IMR-90 (cell line): ENCODE data around the gene ZNF503. TPM values are rescaled to one million over a fixed set of nuclear protein-coding genes. Genes with fewer than 3 reads are reported as not detected.

Experiments used
- ATAC-seq: fragments of 200-7000 bp; cut with Tn5 transposase; 2 replicates; pipeline ENCODE4 v1.9.1; 2020; ENCODE audit warnings: low read depth, mild to moderate bottlenecking, moderate library complexity
- BruUV-seq: library from RNA; stranded (reverse); fragments of 400-500 nt; replicated peaks from 2 replicates; lab custom pipeline; 2021; lab: Mats Ljungman, UMichigan
- CTCF ChIA-PET: fragments of 300-600 bp; formaldehyde crosslinking; extraction: SDS; loops from one replicate; lab custom pipeline; 2021; ENCODE audit warnings: antibody characterized with exemption; lab: Yijun Ruan, JAX
- POLR2A ChIA-PET: fragments of 300-600 bp; sonication (Branson Sonifier 250); formaldehyde crosslinking; loops from one replicate; lab custom pipeline; 2022; ENCODE audit warnings: antibody characterized with exemption; ENCODE audit not compliant: unreplicated experiment; lab: Charles Lee
- DNase-seq: peaks from one replicate; pipeline ENCODE4 v3.0.0; 2013
- H2AFZ ChIP-seq: replicated peaks from 2 replicates; pipeline ENCODE3; 2013; ENCODE audit warnings: low read length, mild to moderate bottlenecking; ENCODE audit not compliant: poor library complexity
- H2AK5ac ChIP-seq: 2 replicates; pipeline ENCODE4 v1.6.1; 2013; ENCODE audit warnings: low read depth, low read length, inconsistent platforms
- H2AK9ac ChIP-seq: replicated peaks from 2 replicates; pipeline ENCODE3; 2013; ENCODE audit warnings: mild to moderate bottlenecking, low read depth, low read length, moderate library complexity; ENCODE audit not compliant: poor library complexity
- H2BK120ac ChIP-seq: 2 replicates; pipeline ENCODE4 v1.6.1; 2013; ENCODE audit warnings: low read depth, low read length, inconsistent platforms
- H2BK15ac ChIP-seq: 3 replicates; pipeline ENCODE4 v1.6.1; 2013; ENCODE audit warnings: low read depth, low read length, inconsistent platforms
- H2BK20ac ChIP-seq: 2 replicates; pipeline ENCODE4 v1.6.1; 2013; ENCODE audit warnings: low read depth, mild to moderate bottlenecking, inconsistent platforms, low read length, moderate library complexity
- H2BK5ac ChIP-seq: 2 replicates; pipeline ENCODE4 v1.6.1; 2013; ENCODE audit warnings: mild to moderate bottlenecking, low read depth, low read length, inconsistent platforms; ENCODE audit not compliant: poor library complexity, severe bottlenecking
- H3K14ac ChIP-seq: replicated peaks from 2 replicates; pipeline ENCODE4 v1.6.1; 2013; ENCODE audit warnings: low read depth, low read length, inconsistent platforms
- H3K18ac ChIP-seq: 2 replicates; pipeline ENCODE4 v1.6.1; 2013; ENCODE audit warnings: low read depth, low read length, control low read depth
- H3K23ac ChIP-seq: 2 replicates; pipeline ENCODE4 v1.6.1; 2013; ENCODE audit warnings: low read depth, low read length, inconsistent platforms
- H3K27ac ChIP-seq: 2 replicates; pipeline ENCODE4 v1.5.1; 2013; ENCODE audit warnings: mild to moderate bottlenecking, control low read depth, low read length; ENCODE audit not compliant: insufficient read depth
- H3K27me3 ChIP-seq: 2 replicates; pipeline ENCODE4 v1.6.1; 2013; ENCODE audit warnings: low read length; ENCODE audit not compliant: control insufficient read depth, insufficient read depth
- H3K36me3 ChIP-seq: 2 replicates; pipeline ENCODE4 v1.6.1; 2013; ENCODE audit warnings: low read length, mixed read lengths; ENCODE audit not compliant: control insufficient read depth, insufficient read depth
- H3K4ac ChIP-seq: 2 replicates; pipeline ENCODE4 v1.6.1; 2013; ENCODE audit warnings: low read depth, low read length, inconsistent platforms
- H3K4me1 ChIP-seq: 2 replicates; pipeline ENCODE4 v1.6.1; 2013; ENCODE audit warnings: low read length, mixed read lengths; ENCODE audit not compliant: control insufficient read depth, insufficient read depth
- H3K4me2 ChIP-seq: 2 replicates; pipeline ENCODE4 v1.6.1; 2013; ENCODE audit warnings: low read depth, mild to moderate bottlenecking, control low read depth, low read length, moderate library complexity
- H3K4me3 ChIP-seq: 2 replicates; pipeline ENCODE4 v1.5.1; 2013; ENCODE audit warnings: low read depth, mild to moderate bottlenecking, control low read depth, low read length, moderate library complexity; ENCODE audit not compliant: insufficient read depth
- H3K56ac ChIP-seq: 2 replicates; pipeline ENCODE4 v1.6.1; 2013; ENCODE audit warnings: low read length, inconsistent platforms; ENCODE audit not compliant: insufficient read depth; ENCODE audit errors: extremely low read depth
- H3K79me1 ChIP-seq, 2 experiments: 2 replicates each; pipeline ENCODE4 v1.6.1; 2013; ENCODE audit warnings: low read length in 2 of 2, inconsistent platforms in 1 of 2, low read depth in 1 of 2
- H3K9ac ChIP-seq: 2 replicates; pipeline ENCODE4 v1.6.1; 2013; ENCODE audit warnings: low read depth, low read length, control low read depth
- H3K9me1 ChIP-seq: 2 replicates; pipeline ENCODE4 v1.6.1; 2013; ENCODE audit warnings: low read length, inconsistent platforms; ENCODE audit not compliant: insufficient read depth
- H3K9me3 ChIP-seq: 2 replicates; pipeline ENCODE4 v1.6.1; 2013; ENCODE audit warnings: low read length; ENCODE audit not compliant: control insufficient read depth, insufficient read depth
- H4K20me1 ChIP-seq: 2 replicates; pipeline ENCODE4 v1.6.1; 2013; ENCODE audit warnings: low read length, inconsistent platforms; ENCODE audit not compliant: insufficient read depth
- H4K5ac ChIP-seq: 2 replicates; pipeline ENCODE4 v1.6.1; 2013; ENCODE audit warnings: mild to moderate bottlenecking, low read depth, low read length, control low read depth
- H4K8ac ChIP-seq, 2 experiments: 2 replicates each; pipeline ENCODE4 v1.6.1; 2013; ENCODE audit warnings: low read depth in 2 of 2, low read length in 2 of 2, control low read depth in 1 of 2, inconsistent platforms in 1 of 2
- H4K91ac ChIP-seq: 2 replicates; pipeline ENCODE4 v1.6.1; 2013; ENCODE audit warnings: low read depth, low read length, inconsistent platforms; ENCODE audit not compliant: insufficient read depth
- BHLHE40 ChIP-seq: fragments of 150-350 bp; IDR thresholded peaks from 2 replicates; pipeline ENCODE4 v1.6.1; 2016; ENCODE audit warnings: mild to moderate bottlenecking, low read depth, low read length
- CEBPB ChIP-seq: IDR thresholded peaks from 2 replicates; pipeline ENCODE4 v1.6.1; 2012; ENCODE audit warnings: low read depth, low read length, improper control_type of control experiment
- CTCF ChIP-seq: conservative IDR thresholded peaks from 2 replicates; pipeline ENCODE4 v1.5.1; 2012; ENCODE audit warnings: mild to moderate bottlenecking, low read depth, low read length, improper control_type of control experiment
- FOS ChIP-seq: fragments of 150-350 bp; IDR thresholded peaks from 2 replicates; pipeline ENCODE4 v1.6.1; 2016; ENCODE audit warnings: low read depth, low read length
- MAFK ChIP-seq: IDR thresholded peaks from 2 replicates; pipeline ENCODE4 v1.6.1; 2012; ENCODE audit warnings: low read depth, low read length, improper control_type of control experiment
- MAZ ChIP-seq: IDR thresholded peaks from 2 replicates; pipeline ENCODE4 v1.6.1; 2012; ENCODE audit warnings: low read depth, mild to moderate bottlenecking, low read length, improper control_type of control experiment, moderate library complexity, borderline replicate concordance
- MXI1 ChIP-seq: IDR thresholded peaks from 2 replicates; pipeline ENCODE4 v1.6.1; 2012; ENCODE audit warnings: low read depth, mild to moderate bottlenecking, low read length, moderate library complexity, borderline replicate concordance
- NFE2L2 ChIP-seq: fragments of 150-350 bp; IDR thresholded peaks from 2 replicates; pipeline ENCODE4 v1.6.1; 2016; ENCODE audit warnings: low read depth, mild to moderate bottlenecking, low read length
- POLR2A ChIP-seq: IDR thresholded peaks from 2 replicates; pipeline ENCODE4 v1.6.1; 2012; ENCODE audit warnings: mild to moderate bottlenecking, low read depth, low read length
- RAD21 ChIP-seq: IDR thresholded peaks from 2 replicates; pipeline ENCODE4 v1.6.1; 2012; ENCODE audit warnings: low read length, improper control_type of control experiment
- RCOR1 ChIP-seq: IDR thresholded peaks from 2 replicates; pipeline ENCODE4 v1.6.1; 2012; ENCODE audit warnings: mild to moderate bottlenecking, low read length, improper control_type of control experiment; ENCODE audit not compliant: insufficient replicate concordance
- RFX5 ChIP-seq: IDR thresholded peaks from 2 replicates; pipeline ENCODE4 v1.8.0; 2012; ENCODE audit warnings: low read depth, mild to moderate bottlenecking, low read length, moderate library complexity
- USF2 ChIP-seq: fragments of 150-350 bp; IDR thresholded peaks from 2 replicates; pipeline ENCODE4 v1.6.1; 2017; ENCODE audit warnings: mild to moderate bottlenecking, antibody characterized with exemption, low read length, low read depth
- WGBS, 2 experiments: methylation state at CpG; one replicate each; pipeline versions ENCODE4 v1.1.5 to v1.1.7; 2013; ENCODE audit warnings: missing lambda C conversion rate in 2 of 2; ENCODE audit not compliant: insufficient read length in 1 of 2; ENCODE audit errors: extremely low coverage in 2 of 2; 5-methylcytosine and 5-hydroxymethylcytosine counted together
- dilution Hi-C: fragments of 300-500 bp; cut with HindIII; formaldehyde crosslinking; loops from one replicate; pipeline ENCODE4 v1.14.3; 2018; ENCODE audit warnings: low sequenced_read_pairs; ENCODE audit not compliant: unreplicated experiment
- in situ Hi-C: fragments of 300-500 bp; cut with MboI; formaldehyde crosslinking; loops from 3 replicates; pipeline ENCODE4 v1.14.3; 2019; ENCODE audit warnings: low sequenced_read_pairs, inconsistent platforms, mixed read lengths
- intact Hi-C: fragments of 100-400 bp; cut with micrococcal nuclease; formaldehyde crosslinking; loops from 2 replicates; pipeline ENCODE4 v1.10.0; 2022
- polyA plus RNA-seq, 3 experiments: library from polyadenylated mRNA; depleted of rRNA; stranded (reverse); fragments of >200 nt; gene quantifications; 2 replicates each; pipeline ENCODE4 v1.2.3, GENCODE V29; 2012; ENCODE audit warnings: low replicate concordance in 1 of 3
- total RNA-seq: library from RNA; depleted of rRNA; stranded (reverse); fragments of >200 nt; gene quantifications from 2 replicates; pipeline ENCODE4 v1.2.3, GENCODE V29; 2012

Gene ZNF503
- total and polyA plus RNA-seq, 2 of the 4 experiments (the other 2 are of a cell fraction) = 0.36 to 5.8 TPM

- BruUV-seq = no TSS peak
Measured at GRCh38 chr10:75388082-75388481, 13.5 kb downstream of the ZNF503 start.

More at GRCh38 chr10:75388082-75388481, 13.5 kb downstream of the ZNF503 start:
- intact Hi-C loops = no loop called here
- peaks cover 2% of the 10 kb centered on the region for H3K9me1 ChIP-seq
- H3K4ac ChIP-seq = no peak overlapping the region
- no peak overlapping the region for H3K4me3 ChIP-seq
- H3K36me3 ChIP-seq = no peaks in the 10 kb centered on the region; the same call in 1 of the 2 replicates
- no peak overlapping the region for H2AK9ac ChIP-seq
- TF ChIP-seq RCOR1 = no peak
- no peak for TF ChIP-seq NFE2L2
- TF ChIP-seq RFX5 = no peak
- TF ChIP-seq POLR2A = no peak
- TF ChIP-seq FOS = no peak
- no peak for TF ChIP-seq RAD21
- no peak for TF ChIP-seq BHLHE40
- no peak for TF ChIP-seq MAFK
- no peak for TF ChIP-seq USF2
- TF ChIP-seq CTCF = no peak
- no peak for TF ChIP-seq CEBPB
- TF ChIP-seq MAZ = no peak
- TF ChIP-seq MXI1 = no peak
- no peak overlapping the region for H3K9ac ChIP-seq
- WGBS, 2 experiments = no CpG with 5 or more reads among the region's 3 CpGs
- DNase-seq (no peak), ATAC-seq (no peak)
- no peak overlapping the region for H4K8ac ChIP-seq
- H3K27ac ChIP-seq = no peak overlapping the region
- H3K79me1 ChIP-seq = no peaks in the 10 kb centered on the region; a peak in 1 of 4 replicates
- H3K14ac ChIP-seq = no peak overlapping the region
- in situ Hi-C loops = no loop called here
- POLR2A ChIA-PET = no interaction called here
- no peak overlapping the region for H3K56ac ChIP-seq
- H2AK5ac ChIP-seq = no peak overlapping the region
- H4K91ac ChIP-seq = no peak overlapping the region
- no peak overlapping the region for H2AFZ ChIP-seq
- H2BK15ac ChIP-seq = no peak overlapping the region
- dilution Hi-C loops = no loop called here
- H3K23ac ChIP-seq = no peak overlapping the region
- H4K20me1 ChIP-seq = no peaks in the 10 kb centered on the region
- CTCF ChIA-PET = interaction anchor here (0.6 kb wide), 1 partner anchor 1609 kb away, joined by 3 read pairs; no protein-coding TSS in a partner anchor
- H3K18ac ChIP-seq = no peak overlapping the region
- no peak overlapping the region for H2BK20ac ChIP-seq
- H4K5ac ChIP-seq = no peak overlapping the region
- H2BK5ac ChIP-seq = no peak overlapping the region
- H3K27me3 ChIP-seq = no peaks in the 10 kb centered on the region
- H3K4me2 ChIP-seq = no peak overlapping the region
- H3K4me1 ChIP-seq = no peaks in the 10 kb centered on the region
- H2BK120ac ChIP-seq = no peak overlapping the region
- peaks cover 10% of the 10 kb centered on the region for H3K9me3 ChIP-seq
